Measurements from ENCODE around the gene ZCCHC10. TPM values are rescaled to one million over a fixed set of nuclear protein-coding genes. Genes with fewer than 3 reads are reported as not detected.
"Not testable (repeated sequence)": the region's sequence is repeated elsewhere in the genome, so short reads cannot be mapped to it uniquely, and the experiment has no call there.

Gene ZCCHC10
- total RNA-seq, 2 donors from 2014 or later = 16.8 to 40.0 TPM

GRCh38 chr5:132979367-132979940 lies 46.9 kb downstream of the ZCCHC10 start:
- no peak for DNase-seq (ENCODE audit: low spot score)
- Histone ChIP-seq H3K9me3 (no peaks in the 10 kb centered on the region), H3K27me3 (replicated peaks; ENCODE audit: insufficient read depth) (no peaks in the 10 kb centered on the region), H3K27ac (no peak overlapping the region), H3K4me3 (no peak overlapping the region), H3K4me1 (ENCODE audit: control insufficient read depth in 1 of 2, low read depth in 2 of 2) (no peaks in the 10 kb centered on the region), H3K36me3 (no peaks in the 10 kb centered on the region)
- no peak for ATAC-seq (ENCODE audit: insufficient number of reproducible peaks, low FRiP score, low read depth)
- TF ChIP-seq CTCF (IDR thresholded peaks at IDR 0.05) = no peak

- H3K27me3 ChIP-seq (replicated peaks; ENCODE audit: insufficient read depth) = no peaks in the 10 kb centered on the region
- no peak for TF ChIP-seq CTCF (IDR thresholded peaks at IDR 0.05)
- no peak overlapping the region for H3K4me3 ChIP-seq
- H3K36me3 ChIP-seq = no peaks in the 10 kb centered on the region
- no peaks in the 10 kb centered on the region for H3K9me3 ChIP-seq
- DNase-seq (ENCODE audit: low spot score) (no peak), ATAC-seq (ENCODE audit: insufficient number of reproducible peaks, low FRiP score, low read depth) (no peak)
- no peak overlapping the region for H3K27ac ChIP-seq
- no peaks in the 10 kb centered on the region for H3K4me1 ChIP-seq (ENCODE audit: control insufficient read depth in 1 of 2, low read depth in 2 of 2)
These were observed 49.5 kb downstream of the ZCCHC10 start for GRCh38 chr5:132976852-132977251.

- H3K4me3 ChIP-seq, H3K9me3 ChIP-seq: not testable (repeated sequence)
These were observed 53.9 kb downstream of the ZCCHC10 start for GRCh38 chr5:132972436-132972828.

GRCh38 chr5:132971483-132972435 lies 54.6 kb downstream of the ZCCHC10 start:
- ATAC-seq (ENCODE audit: insufficient number of reproducible peaks, low FRiP score, low read depth) (no peak), DNase-seq (ENCODE audit: low spot score) (no peak)
- Histone ChIP-seq H3K4me3 (no peak overlapping the region), H3K36me3 (no peaks in the 10 kb centered on the region), H3K4me1 (ENCODE audit: control insufficient read depth in 1 of 2, low read depth in 2 of 2) (no peaks in the 10 kb centered on the region), H3K27ac (no peak overlapping the region), H3K9me3 (no peaks in the 10 kb centered on the region), H3K27me3 (replicated peaks; ENCODE audit: insufficient read depth) (no peaks in the 10 kb centered on the region)
- TF ChIP-seq CTCF (IDR thresholded peaks at IDR 0.05) = no peak

More at GRCh38 chr5:132972436-132972828, 53.9 kb downstream of the ZCCHC10 start:
- not testable (repeated sequence) for ATAC-seq (ENCODE audit: insufficient number of reproducible peaks, low FRiP score, low read depth); DNase-seq (ENCODE audit: low spot score); H3K27me3 ChIP-seq (replicated peaks; ENCODE audit: insufficient read depth); H3K27ac ChIP-seq; H3K4me1 ChIP-seq (ENCODE audit: control insufficient read depth in 1 of 2, low read depth in 2 of 2); H3K36me3 ChIP-seq

- Histone ChIP-seq H3K9me3 (no peaks in the 10 kb centered on the region), H3K4me1 (ENCODE audit: control insufficient read depth in 1 of 2, low read depth in 2 of 2) (peaks cover 10 to 24% of the 10 kb centered on the region in 2 donors), H3K27ac (no peak overlapping the region), H3K27me3 (replicated peaks; ENCODE audit: insufficient read depth) (no peaks in the 10 kb centered on the region), H3K36me3 (no peaks in the 10 kb centered on the region), H3K4me3 (no peak overlapping the region)
- no peak for ATAC-seq (ENCODE audit: insufficient number of reproducible peaks, low FRiP score, low read depth)
- no peak for DNase-seq (ENCODE audit: low spot score)
- TF ChIP-seq CTCF (IDR thresholded peaks at IDR 0.05) = no peak
These were observed 61.2 kb downstream of the ZCCHC10 start for GRCh38 chr5:132965120-132965519.

All from thoracic aorta (tissue), 2 donors.